GM18909 (cell line): ENCODE results near the gene ZNF556.

Experiments used
- ATAC-seq: cut with Tn5 transposase; IDR thresholded peaks from one replicate; pipeline ENCODE4 v1.9.1; 2021; ENCODE audit warnings: mild to moderate bottlenecking; ENCODE audit not compliant: unreplicated experiment, poor library complexity

ZNF556 gene

DNA sequence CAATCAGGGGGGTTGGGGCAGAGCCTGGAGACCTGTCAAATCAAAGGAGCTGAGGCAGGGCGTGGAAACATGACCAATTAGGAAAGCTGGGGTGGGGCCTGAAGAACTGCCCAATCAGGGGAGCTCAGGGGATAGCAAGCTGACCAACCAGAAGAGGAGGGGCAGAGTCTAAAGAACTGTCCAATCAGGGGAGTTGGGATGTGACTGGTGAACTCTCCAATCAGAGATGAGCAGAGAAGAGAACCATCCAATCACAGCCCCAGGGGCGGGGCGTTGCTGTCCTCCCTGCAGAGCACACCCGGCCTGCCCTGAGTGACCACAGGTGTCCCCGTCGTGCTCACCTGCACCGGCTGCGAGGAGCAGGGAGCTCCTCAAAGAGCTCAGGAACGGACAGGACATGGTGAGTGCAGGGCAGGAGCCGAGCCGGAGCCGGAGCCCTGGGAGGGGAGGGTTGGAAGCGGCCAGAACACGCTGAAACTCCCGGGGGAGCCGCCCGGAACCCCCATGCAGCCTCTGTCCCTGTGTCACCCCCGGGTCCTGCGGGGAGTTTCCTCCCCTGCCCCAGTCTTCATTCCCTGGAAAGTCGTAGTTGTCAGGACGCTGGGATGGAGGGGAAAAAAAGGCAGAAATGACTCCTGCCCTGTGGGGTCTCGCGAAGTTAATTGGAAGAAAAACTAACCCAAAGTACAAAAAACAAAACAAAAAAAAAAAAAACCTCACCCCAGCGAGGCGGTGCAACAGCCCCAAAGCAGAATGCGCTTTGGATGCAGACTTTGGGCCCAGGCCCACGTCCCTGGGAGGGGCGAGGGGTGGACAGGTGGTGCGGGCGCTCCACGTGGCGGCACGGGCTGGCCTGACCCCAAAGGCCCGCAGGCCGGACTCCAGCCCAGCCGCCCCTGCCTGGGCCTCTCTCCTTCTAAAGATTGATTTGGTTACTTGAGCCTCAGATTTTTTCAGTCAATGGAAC lies at the start of gene ZNF556:
ZNF556 (plus strand) TSS at position 311 of the 967 bp plus-strand sequence; CDS start at position 398, 87 bp downstream.
- ATAC-seq: no peak

DNA sequence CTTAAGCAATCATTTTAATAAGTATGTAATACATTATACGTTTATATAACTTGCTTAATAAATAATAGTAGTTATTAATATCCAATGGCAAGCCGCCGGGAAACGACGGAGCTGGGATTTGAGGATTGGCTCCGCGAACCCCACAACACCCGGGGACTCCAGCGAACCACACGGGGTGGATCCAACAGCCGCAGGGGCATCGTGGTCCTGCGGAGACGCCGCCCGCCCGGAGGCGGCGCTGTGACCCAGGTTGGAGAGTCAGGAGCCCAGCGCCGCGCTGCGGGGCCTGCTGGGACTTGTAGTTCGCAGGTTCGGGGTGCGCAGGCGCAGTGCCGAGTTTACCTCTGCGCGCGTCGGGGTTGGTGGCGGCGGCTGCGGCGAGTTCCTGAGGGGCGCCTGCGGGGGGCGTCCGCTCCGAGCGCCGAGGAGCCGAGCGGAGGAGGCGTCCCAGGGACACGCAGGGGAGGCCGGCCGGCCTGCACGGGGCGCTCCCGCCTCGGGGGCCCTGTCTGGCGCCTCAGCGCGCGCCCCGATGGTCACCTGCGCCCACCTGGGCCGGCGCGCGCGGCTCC lies 47.5 kb upstream of the ZNF556 start, which contains the start of gene ZNF554:
ZNF554 (plus strand) TSS at position 329 of the 572 bp plus-strand sequence; CDS start at position 533, 204 bp downstream.
- peak; percentile 91 for ATAC-seq

DNA sequence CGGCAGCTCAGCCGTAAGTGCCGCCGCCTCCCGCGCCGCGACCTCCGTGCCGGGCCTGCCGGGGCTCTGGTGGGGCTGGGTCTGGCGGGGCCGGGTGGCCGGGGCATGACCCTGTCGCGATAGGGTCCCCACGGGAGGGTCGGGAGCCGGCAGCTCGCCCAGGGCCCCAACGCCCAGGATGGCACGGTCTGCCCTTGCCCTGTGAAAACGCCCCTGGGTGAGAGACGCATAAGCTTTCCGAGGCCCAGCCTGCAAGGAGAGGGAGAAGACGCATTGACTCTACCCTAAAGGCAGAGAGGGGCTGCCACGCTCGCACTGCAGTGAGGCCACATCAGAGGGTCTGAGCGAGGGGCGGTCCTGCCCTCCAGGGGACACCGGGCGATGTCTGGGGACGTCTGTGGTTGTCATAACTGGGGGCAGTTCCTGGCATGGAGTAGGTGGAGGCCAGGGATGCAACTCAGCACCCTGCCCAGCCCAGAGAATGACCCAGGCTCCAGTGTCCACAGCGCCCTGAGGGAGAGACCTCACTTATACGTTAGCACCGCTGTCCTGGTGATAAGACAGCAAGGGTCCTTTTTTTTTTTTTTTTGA lies 46.9 kb upstream of the ZNF556 start:
- ATAC-seq: peak; percentile 34

DNA sequence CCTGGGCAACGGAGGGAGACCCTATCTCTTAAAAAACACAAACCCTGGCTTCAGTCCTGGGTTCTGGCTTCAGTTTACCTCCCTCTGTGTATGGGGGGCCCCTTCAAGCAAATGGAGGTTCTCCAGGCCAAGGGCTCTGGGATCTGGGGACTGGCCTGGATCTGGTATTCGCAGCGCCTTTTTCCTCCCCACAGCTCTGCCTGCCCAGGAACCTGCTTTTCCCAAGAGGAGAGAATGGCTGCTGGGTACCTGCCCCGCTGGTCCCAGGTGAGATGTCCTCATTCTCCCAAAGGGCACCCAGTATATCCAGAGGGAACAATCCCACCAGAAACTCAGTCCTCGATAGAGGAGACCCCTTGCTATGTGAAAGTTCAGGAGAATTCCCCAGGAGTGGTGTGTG lies 44.3 kb upstream of the ZNF556 start:
- no peak for ATAC-seq

DNA sequence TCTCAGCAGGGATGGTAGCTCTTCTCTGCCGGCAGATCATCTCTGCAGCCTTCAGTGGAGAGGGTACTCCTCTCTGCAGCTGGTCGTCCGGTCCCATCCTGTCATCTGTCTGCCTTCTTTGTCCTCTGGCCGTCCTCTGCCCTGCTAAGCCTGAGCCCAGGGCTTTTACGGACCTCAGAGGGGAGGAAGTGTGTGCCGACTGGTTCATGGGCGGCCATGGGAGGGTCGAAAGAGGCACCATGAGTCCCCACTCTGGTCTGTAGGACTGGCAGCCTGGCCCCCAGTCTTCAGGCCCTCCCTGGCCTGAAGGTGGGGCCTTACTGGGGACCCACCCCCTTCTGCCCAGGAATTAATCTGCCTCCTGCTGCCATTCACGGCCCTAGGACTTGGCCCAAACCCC lies 43.5 kb upstream of the ZNF556 start:
- no peak for ATAC-seq

DNA sequence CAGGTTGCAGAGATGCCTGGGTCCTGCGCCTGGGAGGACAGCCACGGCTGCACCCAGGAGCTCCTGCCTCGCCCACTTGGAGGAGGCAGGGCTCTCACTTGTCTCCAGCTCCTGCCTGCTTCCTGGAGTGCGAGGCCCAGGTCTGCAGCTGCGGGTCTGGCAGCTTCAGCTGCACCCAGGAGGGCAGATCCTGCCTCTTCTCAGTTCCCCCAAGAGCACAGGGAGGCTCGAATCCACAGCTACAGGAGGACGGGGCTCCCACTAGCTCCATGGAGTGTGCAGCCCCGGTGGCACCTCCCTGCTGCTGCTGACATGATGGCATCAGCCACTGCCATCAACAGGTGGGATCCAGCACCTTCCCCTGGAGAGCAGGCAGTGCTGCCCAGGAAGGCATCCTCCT lies 43.0 kb upstream of the ZNF556 start:
- ATAC-seq: no peak

DNA sequence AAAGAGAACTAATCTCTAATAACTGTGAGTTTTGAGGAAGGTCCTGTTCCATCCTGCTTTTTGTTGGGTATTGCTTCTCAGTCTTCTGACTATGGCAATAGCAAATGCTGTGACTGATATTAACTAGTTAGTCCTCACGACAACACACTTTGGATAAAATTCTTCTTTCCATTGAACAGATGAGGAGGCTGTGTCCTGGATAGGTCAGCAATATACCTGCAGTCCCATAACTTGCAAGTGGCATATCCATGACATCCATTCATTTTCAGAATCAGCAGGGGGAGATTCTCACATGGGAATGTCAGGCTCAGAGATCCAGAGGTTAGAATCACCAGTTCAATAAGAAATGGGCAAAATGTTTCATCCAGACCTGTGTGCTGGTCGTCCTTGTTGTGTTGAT lies 40.1 kb upstream of the ZNF556 start:
- ATAC-seq: no peak

DNA sequence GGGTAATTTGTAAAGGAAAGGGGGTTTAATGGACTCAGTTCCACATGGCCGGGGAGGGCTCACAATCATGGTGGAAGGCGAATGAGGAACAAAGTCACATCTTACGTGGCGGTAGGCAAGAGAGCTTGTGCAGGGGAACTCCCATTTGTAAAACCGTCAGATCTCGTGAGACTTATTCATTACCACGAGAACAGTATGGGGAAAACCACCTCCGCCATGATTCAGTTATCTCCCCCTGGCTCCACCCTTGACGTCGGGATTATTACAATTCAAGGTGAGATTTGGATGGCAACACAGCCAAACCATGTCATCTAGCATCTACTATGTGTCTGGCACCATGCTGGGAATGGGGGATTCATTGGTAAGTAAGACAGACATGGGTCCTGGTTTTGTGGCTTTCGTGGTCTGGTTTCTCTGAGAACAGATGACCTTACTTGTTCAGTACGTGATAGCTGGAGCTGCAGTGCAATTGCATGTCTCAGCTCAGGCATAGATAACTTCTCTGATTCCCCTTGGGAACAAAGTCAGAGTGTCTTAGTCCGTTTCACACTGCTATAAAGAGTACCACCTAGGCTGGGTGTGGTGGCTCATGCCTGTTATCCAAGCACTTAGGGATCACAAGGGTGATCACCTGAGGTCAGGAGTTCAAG lies 39.2 kb upstream of the ZNF556 start:
- no peak for ATAC-seq

DNA sequence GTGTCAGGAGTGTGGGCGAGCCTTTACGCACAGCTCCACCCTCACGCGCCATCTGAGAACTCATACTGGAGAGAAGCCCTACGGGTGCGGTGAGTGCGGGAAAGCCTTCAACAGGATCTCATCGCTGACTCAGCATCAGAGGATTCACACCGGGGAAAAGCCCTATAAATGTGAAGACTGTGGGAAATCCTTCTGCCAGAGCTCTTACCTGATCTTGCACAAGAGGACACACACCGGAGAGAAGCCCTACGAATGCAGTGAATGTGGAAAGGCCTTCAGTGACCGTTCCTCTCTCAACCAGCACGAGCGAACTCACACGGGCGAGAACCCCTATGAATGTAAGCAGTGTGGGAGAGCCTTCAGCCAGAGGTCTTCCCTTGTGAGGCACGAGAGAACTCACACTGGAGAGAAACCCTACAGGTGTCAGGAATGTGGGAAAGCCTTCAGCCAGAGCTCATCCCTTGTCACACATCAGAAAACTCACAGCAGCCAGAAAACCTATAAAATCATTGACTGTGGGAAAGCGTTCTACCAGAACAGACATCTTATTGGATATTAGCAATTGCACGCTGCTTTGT lies 32.8 kb upstream of the ZNF556 start:
- ATAC-seq: no peak

DNA sequence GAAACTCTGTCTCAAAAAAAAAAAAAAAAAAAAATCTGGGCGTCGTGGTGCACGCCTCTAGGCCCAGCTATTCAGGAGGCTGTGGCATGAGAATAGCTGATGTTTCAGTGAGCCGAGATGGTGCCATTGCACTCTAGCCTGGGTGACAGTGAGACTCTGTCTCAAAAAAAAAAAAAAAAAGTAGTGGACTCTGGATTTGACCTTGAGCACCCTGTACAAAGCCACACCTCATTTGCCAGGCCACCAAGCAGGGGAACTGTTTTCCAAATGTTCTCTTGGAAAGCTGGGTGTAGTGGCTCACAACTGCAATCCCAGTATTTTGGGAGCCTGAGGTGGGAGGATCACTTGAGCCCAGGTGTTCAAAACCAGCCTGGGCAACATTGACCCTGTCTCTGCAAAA lies 29.7 kb upstream of the ZNF556 start:
- ATAC-seq: no peak

DNA sequence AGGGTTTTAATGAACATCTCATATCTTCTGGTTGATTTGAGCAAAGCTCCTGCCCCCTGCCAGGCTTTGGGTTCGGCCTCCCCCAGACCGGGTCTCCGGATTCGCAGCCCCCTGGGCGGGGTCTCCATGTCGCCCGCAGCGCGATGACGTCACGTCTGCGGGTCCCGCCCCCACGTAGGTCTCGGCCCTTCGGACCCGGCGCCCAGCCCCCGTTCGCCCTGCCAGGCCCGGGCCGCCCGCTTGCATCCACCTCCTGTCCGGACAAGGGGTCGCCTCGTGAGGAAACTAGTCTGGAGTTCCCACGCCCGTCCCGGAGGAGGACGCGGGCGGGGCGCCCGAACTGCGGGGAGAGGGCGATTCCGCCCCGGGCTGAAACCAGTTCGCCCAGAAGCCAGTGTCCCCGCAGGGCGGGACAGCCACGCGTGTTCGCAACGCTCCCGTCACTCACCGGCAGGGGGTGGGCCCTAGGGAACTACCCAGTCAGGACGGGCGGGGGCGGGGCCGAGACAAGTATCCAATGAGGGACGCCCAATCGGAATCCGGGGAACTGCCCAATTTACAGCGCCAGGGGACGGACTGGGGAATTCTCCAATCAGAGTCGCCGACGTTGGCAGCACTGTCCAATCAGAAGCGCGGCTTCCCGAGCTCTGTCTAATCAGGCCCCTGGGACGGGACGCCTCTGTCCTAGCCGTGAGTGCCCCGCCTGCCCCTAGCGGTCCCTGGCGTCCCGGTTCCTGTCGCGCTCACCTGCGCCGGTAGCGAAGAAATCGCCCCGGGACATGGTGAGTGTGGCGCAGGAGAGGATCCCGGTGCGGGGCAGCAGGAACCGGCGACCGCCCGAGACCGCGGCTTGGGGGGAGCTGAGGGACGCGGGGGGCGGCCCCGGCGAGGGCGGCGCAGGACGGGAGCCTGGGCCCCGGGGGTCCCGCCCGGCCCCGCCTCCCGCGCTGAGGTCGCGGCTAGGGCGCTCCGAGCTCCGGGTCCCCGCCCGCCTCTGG lies 26.0 kb upstream of the ZNF556 start, which contains the start of gene ZNF555:
ZNF555 (plus strand) TSS at position 682 of the 998 bp plus-strand sequence; CDS start at position 780, 98 bp downstream.
- peak; percentile 94 for ATAC-seq

DNA sequence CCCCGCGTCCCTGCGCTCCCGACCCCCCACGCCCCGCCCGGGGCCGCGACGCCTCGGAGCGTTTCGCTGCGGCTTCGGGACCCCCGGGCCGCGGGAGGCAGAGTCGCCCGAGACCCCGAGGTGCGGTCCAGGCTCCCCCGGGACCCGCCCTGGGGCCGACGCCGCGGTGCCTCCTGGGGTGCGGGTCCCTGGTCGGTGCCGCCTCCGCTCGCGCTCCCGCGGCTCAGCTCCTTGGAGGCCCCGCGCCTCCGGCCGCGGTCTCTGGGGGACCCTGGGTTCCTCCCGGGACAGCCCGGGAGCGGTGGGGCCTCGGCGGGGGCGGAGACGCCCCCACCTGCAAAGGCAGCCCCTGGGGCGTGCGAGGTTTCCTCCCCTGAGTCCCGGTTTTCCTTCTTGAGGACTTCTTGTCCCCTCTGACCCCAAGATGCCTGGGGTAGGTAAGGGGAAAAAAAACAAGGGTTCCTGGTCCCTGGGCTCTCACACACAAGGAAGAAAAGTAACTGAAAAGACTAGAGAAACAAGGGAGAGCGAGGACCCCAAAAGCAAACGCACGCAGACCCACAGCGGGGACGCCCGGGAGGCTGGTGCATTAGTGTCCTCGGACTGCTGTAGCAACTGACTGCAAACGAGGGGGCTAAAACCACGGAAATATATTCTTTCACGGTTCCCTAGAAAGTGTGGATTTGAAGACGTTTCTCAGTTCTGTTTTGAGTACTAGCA lies 25.1 kb upstream of the ZNF556 start:
- no peak for ATAC-seq

DNA sequence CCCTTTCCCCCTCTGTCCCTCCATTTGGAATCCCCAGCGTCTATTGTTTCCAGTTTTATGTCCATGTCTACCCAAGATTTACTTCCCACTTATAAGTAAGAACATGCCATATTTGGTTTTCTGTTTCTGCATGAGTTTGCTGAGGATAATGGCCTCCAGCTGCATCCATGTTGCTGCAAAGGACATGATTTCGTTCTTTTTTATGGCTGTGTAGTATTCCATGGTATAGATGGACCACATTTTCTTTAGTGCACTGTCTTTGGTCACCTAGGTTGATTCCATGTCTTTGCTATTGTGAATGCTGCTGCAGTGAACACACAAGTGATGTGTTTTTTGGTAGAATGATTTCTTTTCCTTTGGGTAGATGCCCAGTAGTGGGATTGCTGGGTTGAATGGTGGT lies 22.0 kb upstream of the ZNF556 start:
- no peak for ATAC-seq

DNA sequence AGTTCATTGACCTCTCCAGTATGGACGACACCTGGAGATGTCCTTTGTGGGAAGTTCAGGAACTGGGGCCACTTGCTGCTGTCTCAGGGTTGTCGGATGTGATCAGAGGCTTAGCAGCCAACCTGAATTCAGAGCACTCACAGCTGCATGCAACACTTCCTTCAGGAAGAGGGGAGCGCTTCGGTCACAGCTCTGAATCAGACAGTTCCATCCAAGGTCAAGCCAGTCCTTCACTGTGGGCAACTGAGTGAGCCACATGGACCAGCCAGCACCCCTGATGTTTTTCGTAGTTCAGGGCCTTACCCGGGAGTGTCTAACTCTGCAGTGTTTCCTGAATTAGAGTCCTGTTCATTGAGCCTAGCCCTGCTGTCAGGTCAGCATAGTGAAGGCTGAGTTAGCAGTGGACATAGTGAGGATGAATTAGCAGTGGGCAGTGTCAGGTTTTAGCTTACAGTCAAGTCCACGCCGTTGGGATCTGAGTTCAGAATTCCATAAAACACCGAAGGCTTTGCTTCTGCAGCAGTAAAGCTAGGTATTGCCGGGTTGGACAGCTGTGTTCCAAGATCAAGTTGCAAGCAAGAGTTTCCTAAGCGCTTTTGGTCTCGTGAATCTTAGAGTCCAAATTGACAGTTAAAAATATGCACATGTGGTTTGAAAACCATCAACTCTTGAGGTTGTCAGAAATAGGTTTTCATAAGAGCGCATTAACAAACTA lies 20.8 kb upstream of the ZNF556 start:
- ATAC-seq: no peak

DNA sequence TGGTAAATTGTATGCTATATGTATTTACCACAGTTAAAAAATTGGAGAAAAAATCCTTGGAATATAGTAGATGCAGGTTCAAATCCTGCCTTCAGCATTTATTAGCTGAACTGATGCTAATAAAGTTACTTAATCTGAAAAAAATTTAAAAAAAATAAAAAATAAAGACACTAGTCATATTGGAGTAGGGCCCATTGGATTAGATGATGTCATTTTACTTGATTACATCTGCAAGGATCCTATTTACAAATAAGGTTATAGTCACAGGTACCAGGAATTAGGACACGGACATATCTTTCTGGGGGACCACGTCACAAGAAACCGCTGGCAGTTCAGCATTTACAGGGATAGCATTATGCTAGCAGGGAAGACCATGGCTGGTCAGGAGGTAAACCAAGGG lies 19.6 kb upstream of the ZNF556 start:
- no peak for ATAC-seq

DNA sequence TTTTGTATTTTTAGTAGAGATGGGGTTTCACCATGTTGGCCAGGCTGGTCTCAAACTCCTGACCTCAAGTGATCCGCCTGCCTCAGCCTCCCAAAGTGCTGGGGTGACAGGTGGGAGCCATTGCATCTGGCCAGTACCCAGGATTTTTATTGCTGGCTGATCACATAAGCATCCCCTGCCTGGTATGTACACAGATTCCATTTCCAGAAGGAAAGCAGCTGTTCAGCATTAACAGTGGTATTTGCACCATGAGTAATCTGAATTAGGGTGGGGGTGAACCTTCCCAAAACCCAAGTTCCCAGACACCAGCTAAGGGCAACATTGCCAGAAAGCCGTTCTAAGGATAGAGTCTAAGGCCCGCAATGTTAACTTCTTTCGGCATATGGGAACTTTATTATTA lies 18.5 kb upstream of the ZNF556 start:
- no peak for ATAC-seq

DNA sequence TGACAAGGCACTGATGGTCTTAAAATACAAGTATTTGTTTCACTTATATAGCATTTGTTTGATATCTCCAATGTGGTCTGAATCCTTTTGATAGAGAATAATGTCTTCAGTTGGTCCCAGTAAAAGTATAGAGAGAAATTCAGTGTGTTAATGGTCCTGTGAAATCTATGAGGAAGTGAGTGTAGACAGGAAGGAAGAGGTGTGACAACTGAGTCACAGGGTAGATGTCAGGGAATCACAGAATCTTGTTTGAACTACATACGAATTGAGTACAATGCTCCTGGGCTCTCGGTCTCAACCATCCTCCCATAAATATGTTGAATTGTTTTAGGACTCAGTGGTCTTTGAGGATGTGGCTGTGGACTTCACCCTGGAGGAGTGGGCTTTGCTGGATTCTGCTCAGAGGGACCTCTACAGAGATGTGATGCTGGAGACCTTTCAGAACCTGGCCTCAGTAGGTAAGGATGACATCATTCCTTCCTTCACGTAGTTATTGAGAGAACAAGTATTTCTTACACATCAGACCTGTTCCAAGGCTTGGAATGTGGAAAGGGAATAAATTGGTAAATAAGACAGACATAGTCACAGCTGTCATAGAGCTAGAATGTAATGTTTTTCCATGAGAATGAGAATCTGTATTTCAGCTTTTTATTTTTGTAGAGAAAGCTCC lies 16.7 kb upstream of the ZNF556 start:
- no peak for ATAC-seq
